ENCODE data around the gene THSD7B. TPM values are rescaled to one million over a fixed set of nuclear protein-coding genes. Genes with fewer than 3 reads are reported as not detected.

Gene THSD7B
- total RNA-seq, 1 donor = 0.36 TPM

GRCh38 chr2:136894007-136894634, 128.8 kb downstream of the THSD7B start:
- no peak overlapping the region for H3K4me3 ChIP-seq (ENCODE audit: low read depth, low read length)
- TF ChIP-seq CTCF (IDR thresholded peaks at IDR 0.05; ENCODE audit: insufficient read depth, low read length) = no peak
- DNase-seq (ENCODE audit: low read depth) = no peak

- TF ChIP-seq CTCF (IDR thresholded peaks at IDR 0.05; ENCODE audit: insufficient read depth, low read length) = no peak
- no peak overlapping the region for H3K4me3 ChIP-seq (ENCODE audit: low read depth, low read length)
- DNase-seq (ENCODE audit: low read depth) = no peak
These were observed 136.4 kb downstream of the THSD7B start for GRCh38 chr2:136901732-136902131.

- no peak overlapping the region for H3K4me3 ChIP-seq (ENCODE audit: low read depth, low read length)
- DNase-seq (ENCODE audit: low read depth) = no peak
- no peak for TF ChIP-seq CTCF (IDR thresholded peaks at IDR 0.05; ENCODE audit: insufficient read depth, low read length)
These were observed 140.4 kb downstream of the THSD7B start for GRCh38 chr2:136905779-136906178.

GRCh38 chr2:136909777-136910176, 144.4 kb downstream of the THSD7B start:
- TF ChIP-seq CTCF (IDR thresholded peaks at IDR 0.05; ENCODE audit: insufficient read depth, low read length) = no peak
- no peak overlapping the region for H3K4me3 ChIP-seq (ENCODE audit: low read depth, low read length)
- no peak for DNase-seq (ENCODE audit: low read depth)

GRCh38 chr2:136916131-136916530, 150.8 kb downstream of the THSD7B start:
- no peak for TF ChIP-seq CTCF (IDR thresholded peaks at IDR 0.05; ENCODE audit: insufficient read depth, low read length)
- H3K4me3 ChIP-seq (ENCODE audit: low read depth, low read length) = no peak overlapping the region
- DNase-seq (ENCODE audit: low read depth) = no peak

GRCh38 chr2:136917411-136917881, 152.1 kb downstream of the THSD7B start:
- no peak for TF ChIP-seq CTCF (IDR thresholded peaks at IDR 0.05; ENCODE audit: insufficient read depth, low read length)
- H3K4me3 ChIP-seq (ENCODE audit: low read depth, low read length) = no peak overlapping the region
- no peak for DNase-seq (ENCODE audit: low read depth)

- no peak for TF ChIP-seq CTCF (IDR thresholded peaks at IDR 0.05; ENCODE audit: insufficient read depth, low read length)
- H3K4me3 ChIP-seq (ENCODE audit: low read depth, low read length) = no peak overlapping the region
- no peak for DNase-seq (ENCODE audit: low read depth)
These were observed 154.3 kb downstream of the THSD7B start for GRCh38 chr2:136919682-136920081.

Measured in fibroblast of the aortic adventitia (primary cell).